ENCODE data around the gene KRTAP12-4. TPM values are rescaled to one million over a fixed set of nuclear protein-coding genes. Genes with fewer than 3 reads are reported as not detected.

Gene KRTAP12-4
- total RNA-seq, 6 experiments from 2014 or later: not detected

- TF ChIP-seq CTCF (IDR thresholded peaks at IDR 0.05): no peak
- Mint-ChIP-seq H3K4me3 (no peak overlapping the region), H3K36me3 (ENCODE audit: low read depth) (no peaks in the 10 kb centered on the region), H3K27ac (no peak overlapping the region), H3K9me3 (peaks cover 37% of the 10 kb centered on the region; the same call in 1 of the 2 replicates), H3K4me1 (ENCODE audit: low read depth) (no peaks in the 10 kb centered on the region), H3K27me3 (ENCODE audit: insufficient read depth) (peaks cover 21% of the 10 kb centered on the region)
- no peak for DNase-seq
Measured at GRCh38 chr21:44656868-44657267, 2.4 kb upstream of the KRTAP12-4 start.

DNA sequence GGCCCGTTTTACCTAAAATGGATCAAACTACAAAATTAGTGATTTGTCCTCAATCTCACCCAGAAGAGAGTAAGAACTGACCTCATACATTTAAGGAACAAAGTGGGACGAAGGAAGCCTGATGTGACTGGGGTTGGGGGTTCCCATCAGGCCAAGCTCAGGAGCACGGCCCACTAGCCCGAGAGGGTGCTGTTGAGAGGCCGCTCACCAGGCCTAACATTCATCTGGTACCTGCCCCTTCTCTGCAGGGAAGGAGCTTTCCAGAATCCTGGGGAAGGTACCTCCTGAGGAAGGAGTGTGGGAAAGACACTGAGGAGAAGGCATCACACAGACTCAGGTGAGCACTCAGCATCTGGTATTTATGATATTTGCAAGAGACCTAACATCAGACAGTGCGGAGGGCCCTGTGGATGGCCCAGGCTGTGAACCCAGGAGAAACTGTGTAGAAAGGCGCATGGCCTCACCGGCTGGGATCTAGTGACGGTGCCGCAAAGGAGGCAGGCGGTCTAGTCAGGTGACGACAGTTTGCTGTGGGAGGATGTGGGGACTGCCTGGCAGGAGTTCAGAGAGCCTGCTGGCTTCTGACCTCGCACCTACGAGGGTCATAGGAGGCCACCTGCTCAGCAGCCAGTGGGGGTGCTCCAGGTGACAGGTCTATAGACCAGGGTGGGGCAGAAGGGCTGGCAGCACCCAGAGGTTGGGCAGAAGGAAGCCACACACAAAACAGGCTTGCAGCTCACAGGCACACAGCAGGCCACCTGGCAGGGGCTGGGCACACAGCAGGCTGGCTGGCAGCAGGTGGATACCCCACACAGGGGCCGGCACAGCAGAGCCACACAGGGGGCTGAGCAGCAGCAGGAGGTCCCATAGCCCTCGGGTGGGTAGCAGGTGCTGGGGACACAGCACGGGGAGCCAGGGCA lies 543 bp downstream of the KRTAP12-4 start:
- Mint-ChIP-seq H3K9me3 (peaks cover 43% of the 10 kb centered on the region; the same call in 1 of the 2 replicates), H3K4me1 (ENCODE audit: low read depth) (no peaks in the 10 kb centered on the region), H3K27ac (no peak overlapping the region), H3K36me3 (ENCODE audit: low read depth) (no peaks in the 10 kb centered on the region), H3K27me3 (ENCODE audit: insufficient read depth) (peaks cover 23% of the 10 kb centered on the region), H3K4me3 (no peak overlapping the region)
- DNase-seq: no peak
- TF ChIP-seq CTCF (IDR thresholded peaks at IDR 0.05): no peak

GRCh38 chr21:44653123-44653522 lies 1.3 kb downstream of the KRTAP12-4 start:
- no peaks in the 10 kb centered on the region for H3K4me1 Mint-ChIP-seq (ENCODE audit: low read depth)
- no peak overlapping the region for H3K27ac Mint-ChIP-seq
- DNase-seq: no peak
- no peak for TF ChIP-seq CTCF (IDR thresholded peaks at IDR 0.05)
- H3K4me3 Mint-ChIP-seq: no peak overlapping the region
- H3K9me3 Mint-ChIP-seq: peaks cover 43% of the 10 kb centered on the region; the same call in 1 of the 2 replicates
- no peaks in the 10 kb centered on the region for H3K36me3 Mint-ChIP-seq (ENCODE audit: low read depth)
- peaks cover 21% of the 10 kb centered on the region for H3K27me3 Mint-ChIP-seq (ENCODE audit: insufficient read depth)

DNA sequence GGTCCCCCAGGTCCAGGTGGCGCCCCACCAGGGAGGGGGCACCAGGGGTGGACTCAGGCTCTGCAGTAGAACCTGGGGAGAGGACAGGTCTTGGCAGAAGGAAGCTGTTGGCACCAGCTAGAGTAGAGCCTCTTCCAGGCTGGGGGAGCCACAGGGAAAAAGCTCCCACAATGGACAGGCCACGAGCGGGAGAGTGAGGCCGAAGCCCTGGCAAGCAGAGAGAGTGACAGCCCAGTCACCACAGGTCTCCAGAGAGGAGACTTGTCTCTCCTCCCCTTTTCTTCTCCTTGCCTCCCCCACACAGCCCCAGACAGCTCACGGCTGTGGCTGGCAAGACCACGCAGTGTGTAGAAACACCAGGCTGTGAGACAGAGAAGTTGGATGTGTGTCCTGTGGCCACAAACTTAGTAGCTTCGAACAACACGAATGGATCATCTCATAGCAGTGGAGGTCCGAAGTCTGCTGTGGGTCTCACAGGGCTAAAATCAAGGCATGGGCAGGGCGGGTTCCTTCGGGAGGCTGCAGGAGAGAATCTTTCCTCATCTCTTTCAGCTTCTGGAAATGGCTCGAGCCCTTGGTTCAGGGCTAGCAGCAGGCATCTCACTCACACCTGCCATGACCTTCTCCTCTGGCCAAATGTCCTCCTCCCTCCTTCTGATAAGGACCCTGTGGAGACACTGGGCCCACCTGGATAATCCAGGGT lies 3.3 kb downstream of the KRTAP12-4 start:
- no peak for DNase-seq
- Mint-ChIP-seq H3K9me3 (peaks cover 44% of the 10 kb centered on the region), H3K36me3 (ENCODE audit: low read depth) (peaks cover 6% of the 10 kb centered on the region), H3K27ac (no peak overlapping the region), H3K27me3 (ENCODE audit: insufficient read depth) (peaks cover 15% of the 10 kb centered on the region), H3K4me3 (no peak overlapping the region), H3K4me1 (ENCODE audit: low read depth) (no peaks in the 10 kb centered on the region)
- TF ChIP-seq CTCF (IDR thresholded peaks at IDR 0.05): no peak

DNA sequence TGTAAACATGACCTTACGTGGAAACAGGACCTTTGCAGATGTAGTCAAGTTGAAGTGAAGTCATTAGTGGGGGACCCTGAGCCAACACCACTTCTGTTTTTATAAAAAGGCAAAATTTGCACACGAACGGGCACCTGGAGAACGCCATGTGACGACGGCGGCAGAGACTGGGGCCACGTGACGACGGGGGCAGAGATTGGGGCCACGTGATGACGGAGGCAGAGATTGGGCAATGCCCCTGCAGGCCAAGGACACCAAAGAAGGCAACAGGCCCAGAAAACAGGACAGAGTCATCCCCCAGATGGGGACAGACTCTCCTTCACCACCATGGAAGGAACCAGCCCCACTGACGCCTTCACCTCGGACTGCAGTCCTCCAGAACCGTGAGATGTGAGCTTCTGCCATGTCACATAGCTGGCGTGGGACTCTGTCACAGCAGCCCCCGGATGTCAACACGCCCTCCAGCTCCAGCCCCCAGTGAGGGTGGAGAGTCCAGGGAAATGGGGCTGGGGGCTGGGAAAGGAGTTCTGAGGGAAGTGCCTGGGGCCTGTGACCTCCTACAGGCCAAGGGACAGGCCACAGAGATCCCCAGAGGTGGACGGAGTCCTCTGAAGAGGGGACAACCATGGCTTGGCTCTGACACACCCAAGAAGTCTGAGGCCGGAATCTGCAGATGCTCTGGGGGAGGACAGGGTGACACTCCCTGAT lies 4.0 kb downstream of the KRTAP12-4 start:
- no peak for TF ChIP-seq CTCF (IDR thresholded peaks at IDR 0.05)
- Mint-ChIP-seq H3K27me3 (ENCODE audit: insufficient read depth) (peaks cover 10% of the 10 kb centered on the region), H3K4me3 (no peak overlapping the region), H3K9me3 (peaks cover 44% of the 10 kb centered on the region), H3K36me3 (ENCODE audit: low read depth) (peaks cover 6% of the 10 kb centered on the region), H3K27ac (no peak overlapping the region), H3K4me1 (ENCODE audit: low read depth) (no peaks in the 10 kb centered on the region)
- no peak for DNase-seq
